Stomach (tissue), 4 donors: Measurements from ENCODE around the gene SMYD3.

ENCODE experiments used
- CTCF ChIP-seq, 7 experiments: fragments of 450-650 bp in 4 of 7; fragments of 200-600 bp in 3 of 7; sonication (generic) in 3 of 7; IDR thresholded peaks; one replicate each; pipeline ENCODE4 v1.5.1; 2016 to 2019; ENCODE audit warnings: antibody characterized with exemption in 7 of 7, control low read depth in 2 of 7, mild to moderate bottlenecking in 1 of 7
- POLR2A ChIP-seq, 4 donors: fragments of 450-650 bp; IDR thresholded peaks; one replicate each; pipeline ENCODE4 v1.6.1; 2016; ENCODE audit warnings: antibody characterized with exemption in 4 of 4, control low read depth in 2 of 4, mild to moderate bottlenecking in 1 of 4, moderate library complexity in 1 of 4

GRCh38 chr1:246513619-246514343, 6.7 kb upstream of the SMYD3 start:
- no peak for TF ChIP-seq CTCF (IDR thresholded peaks at IDR 0.05)
- no peak for TF ChIP-seq POLR2A (IDR thresholded peaks at IDR 0.05)
